Measurements from ENCODE around the gene C7orf33. TPM values are rescaled to one million over a fixed set of nuclear protein-coding genes. Genes with fewer than 3 reads are reported as not detected.

The C7orf33 gene
- total RNA-seq, 4 donors from 2014 or later = not detected

DNA sequence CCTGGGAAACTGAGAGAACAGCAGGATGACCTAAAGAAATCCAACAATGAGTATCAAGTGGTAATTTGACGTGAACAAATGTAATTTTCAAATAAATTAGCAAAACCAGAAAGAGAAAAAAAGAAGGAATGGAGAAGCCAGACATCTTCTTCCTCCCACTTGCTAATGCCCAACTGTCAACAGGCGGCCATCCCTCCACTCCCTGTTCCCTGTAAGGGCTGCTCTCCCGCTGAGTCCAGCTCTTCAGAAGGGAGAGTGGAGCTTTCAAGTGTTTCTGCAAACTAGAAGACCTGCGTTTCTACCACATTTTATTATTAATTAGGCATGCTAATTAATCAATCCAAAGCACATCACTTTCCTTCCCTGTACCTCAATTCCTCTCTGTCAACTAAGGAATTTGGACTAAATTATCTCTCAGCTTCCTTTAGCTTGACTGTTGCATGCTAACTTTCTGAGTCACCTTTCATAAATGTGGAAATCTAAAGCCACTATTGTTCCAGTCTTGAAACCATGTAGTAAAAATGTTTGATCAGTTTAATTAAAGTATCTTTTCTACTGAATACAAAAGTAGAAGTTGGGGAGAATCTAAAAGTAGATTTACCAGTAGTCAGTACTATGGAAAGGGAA, 59.8 kb downstream of the C7orf33 start:
- Histone ChIP-seq H3K9me3 (no peaks in the 10 kb centered on the region), H3K4me3 (replicated peaks in 1 of 3) (no peak overlapping the region), H3K27me3 (no peaks in the 10 kb centered on the region), H3K4me1 (no peaks in the 10 kb centered on the region), H3K36me3 (no peaks in the 10 kb centered on the region), H3K27ac (no peak overlapping the region)
- DNase-seq = no peak
- 68 to 74% methylated on average over 4 of the region's 4 CpGs for WGBS, 2 donors
- intact Hi-C loops (cut with DNase I) = no loop called here
- TF ChIP-seq, protein P1, sequence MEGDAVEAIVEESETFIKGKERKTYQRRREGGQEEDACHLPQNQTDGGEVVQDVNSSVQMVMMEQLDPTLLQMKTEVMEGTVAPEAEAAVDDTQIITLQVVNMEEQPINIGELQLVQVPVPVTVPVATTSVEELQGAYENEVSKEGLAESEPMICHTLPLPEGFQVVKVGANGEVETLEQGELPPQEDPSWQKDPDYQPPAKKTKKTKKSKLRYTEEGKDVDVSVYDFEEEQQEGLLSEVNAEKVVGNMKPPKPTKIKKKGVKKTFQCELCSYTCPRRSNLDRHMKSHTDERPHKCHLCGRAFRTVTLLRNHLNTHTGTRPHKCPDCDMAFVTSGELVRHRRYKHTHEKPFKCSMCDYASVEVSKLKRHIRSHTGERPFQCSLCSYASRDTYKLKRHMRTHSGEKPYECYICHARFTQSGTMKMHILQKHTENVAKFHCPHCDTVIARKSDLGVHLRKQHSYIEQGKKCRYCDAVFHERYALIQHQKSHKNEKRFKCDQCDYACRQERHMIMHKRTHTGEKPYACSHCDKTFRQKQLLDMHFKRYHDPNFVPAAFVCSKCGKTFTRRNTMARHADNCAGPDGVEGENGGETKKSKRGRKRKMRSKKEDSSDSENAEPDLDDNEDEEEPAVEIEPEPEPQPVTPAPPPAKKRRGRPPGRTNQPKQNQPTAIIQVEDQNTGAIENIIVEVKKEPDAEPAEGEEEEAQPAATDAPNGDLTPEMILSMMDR (IDR thresholded peaks at IDR 0.05) = no peak
- TF ChIP-seq POLR2A (IDR thresholded peaks at IDR 0.05) = no peak

DNA sequence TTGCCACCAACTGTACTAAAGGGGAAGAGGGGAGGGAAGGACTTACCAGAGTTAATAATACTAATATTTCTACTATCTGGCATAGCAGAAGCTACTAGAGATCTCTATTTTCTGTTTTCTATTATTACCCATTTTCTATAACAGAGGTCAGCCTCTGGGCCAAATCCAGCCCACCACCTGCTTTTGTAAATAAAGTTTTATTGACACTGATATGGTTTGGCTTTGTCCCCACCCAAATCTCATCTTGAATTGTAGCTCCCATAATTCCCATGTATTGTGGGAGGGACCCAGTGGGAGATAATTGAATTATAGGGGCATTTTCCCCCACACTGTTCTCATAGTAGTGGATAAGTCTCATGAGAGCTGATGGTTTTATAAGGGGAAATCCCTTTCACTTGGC, 62.2 kb downstream of the C7orf33 start:
- TF ChIP-seq, protein P1 (IDR thresholded peaks at IDR 0.05) = no peak
- TF ChIP-seq POLR2A (IDR thresholded peaks at IDR 0.05) = no peak
- H3K4me3 ChIP-seq (replicated peaks in 1 of 3) = no peak overlapping the region
- H3K36me3 ChIP-seq = no peaks in the 10 kb centered on the region
- intact Hi-C loops (cut with DNase I) = no loop called here
- no peak overlapping the region for H3K27ac ChIP-seq
- DNase-seq = no peak
- no peaks in the 10 kb centered on the region for H3K9me3 ChIP-seq
- H3K27me3 ChIP-seq = no peaks in the 10 kb centered on the region
- H3K4me1 ChIP-seq = no peaks in the 10 kb centered on the region

DNA sequence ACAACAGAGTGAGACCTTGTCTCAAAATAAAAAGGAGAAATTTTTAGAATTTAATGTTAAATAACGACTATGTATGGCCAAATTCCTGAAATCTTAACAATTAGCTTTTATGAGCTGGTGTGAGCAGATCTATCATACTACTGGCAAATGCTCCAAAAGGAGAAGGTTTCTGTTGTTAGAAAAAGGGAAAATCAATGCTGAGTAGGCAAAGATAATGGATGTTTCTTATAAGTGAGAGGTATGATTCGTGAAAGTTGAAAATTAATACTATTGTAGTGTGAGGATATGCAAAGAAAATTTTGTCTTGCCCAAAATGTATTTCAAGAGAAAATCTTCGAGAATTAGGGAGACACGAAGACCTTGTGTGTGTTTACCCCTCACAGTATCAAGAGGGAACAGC, 67.4 kb downstream of the C7orf33 start:
- H3K36me3 ChIP-seq = no peaks in the 10 kb centered on the region
- H3K27me3 ChIP-seq = no peaks in the 10 kb centered on the region
- TF ChIP-seq POLR2A (IDR thresholded peaks at IDR 0.05) = no peak
- TF ChIP-seq, protein P1 (IDR thresholded peaks at IDR 0.05) = no peak
- intact Hi-C loops (cut with DNase I) = no loop called here
- 88% methylated on average over 4 of the region's 4 CpGs for WGBS, 2 donors
- H3K27ac ChIP-seq = no peak overlapping the region
- no peaks in the 10 kb centered on the region for H3K4me1 ChIP-seq
- no peak for DNase-seq
- H3K9me3 ChIP-seq = no peaks in the 10 kb centered on the region
- no peak overlapping the region for H3K4me3 ChIP-seq (replicated peaks in 1 of 3)

DNA sequence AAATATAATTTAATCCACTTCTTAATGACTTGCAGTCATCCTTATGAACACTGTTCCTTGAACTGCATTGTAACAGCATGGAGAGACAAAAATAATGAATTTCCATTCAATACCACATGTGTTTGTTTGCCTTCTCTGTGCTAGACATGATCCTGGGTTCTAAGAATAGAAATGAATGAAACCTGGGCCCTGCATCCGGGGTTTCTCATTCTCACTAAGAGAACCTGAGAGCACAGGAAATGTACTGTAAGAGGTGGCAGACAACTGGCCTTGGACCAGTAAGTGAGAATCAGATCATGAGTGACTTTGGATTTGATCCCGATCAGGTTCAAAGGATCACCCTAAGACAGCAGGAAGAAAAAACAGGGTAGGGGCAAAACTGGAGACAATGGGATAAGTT, 70.9 kb downstream of the C7orf33 start:
- Histone ChIP-seq H3K9me3 (no peaks in the 10 kb centered on the region), H3K4me1 (peaks cover 0 to 8% of the 10 kb centered on the region in 2 donors), H3K27ac (no peak overlapping the region), H3K36me3 (no peaks in the 10 kb centered on the region), H3K27me3 (no peaks in the 10 kb centered on the region), H3K4me3 (replicated peaks in 1 of 3) (no peak overlapping the region)
- 87 to 88% methylated on average over 2 of the region's 2 CpGs for WGBS, 2 donors
- intact Hi-C loops (cut with DNase I) = no loop called here
- DNase-seq = no peak
- TF ChIP-seq POLR2A (IDR thresholded peaks at IDR 0.05) = no peak
- TF ChIP-seq, protein P1 (IDR thresholded peaks at IDR 0.05) = no peak

DNA sequence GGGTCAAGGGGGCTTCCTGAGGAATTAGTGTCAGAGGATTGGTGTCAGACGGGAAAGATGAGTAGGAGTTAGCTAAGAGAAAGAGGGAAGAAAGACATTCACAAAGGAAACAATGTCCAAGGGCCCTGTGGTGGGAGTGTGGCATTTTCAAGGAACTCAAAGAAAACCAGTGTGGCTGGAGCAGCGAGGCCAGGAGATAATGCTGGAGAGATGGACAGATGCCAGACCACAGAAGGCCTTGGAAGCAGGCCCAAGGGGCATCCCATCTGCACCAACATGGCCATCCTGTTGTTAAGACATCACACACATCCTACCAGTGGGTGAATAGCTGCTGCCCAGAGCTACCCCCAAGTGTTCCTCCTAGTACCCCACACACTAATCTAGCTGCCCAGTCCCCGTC, 72.1 kb downstream of the C7orf33 start:
- intact Hi-C loops (cut with DNase I) = no loop called here
- 81 to 90% methylated on average over 3 of the region's 3 CpGs for WGBS, 2 donors

More for the DNA sequence above, 72.1 kb downstream of the C7orf33 start:
- Histone ChIP-seq H3K27me3 (no peaks in the 10 kb centered on the region), H3K4me1 (peaks cover 0 to 8% of the 10 kb centered on the region in 2 donors), H3K36me3 (no peaks in the 10 kb centered on the region), H3K4me3 (replicated peaks in 1 of 3) (no peak overlapping the region), H3K27ac (no peak overlapping the region), H3K9me3 (no peaks in the 10 kb centered on the region)
- TF ChIP-seq, protein P1 (IDR thresholded peaks at IDR 0.05) = no peak
- TF ChIP-seq POLR2A (IDR thresholded peaks at IDR 0.05) = no peak
- no peak for DNase-seq
